Bronchial epithelial cell (primary cell): ENCODE data around the gene KDM7A. TPM values are rescaled to one million over a fixed set of nuclear protein-coding genes. Genes with fewer than 3 reads are reported as not detected.

Experiments used
- DNase-seq: peaks from one replicate; pipeline ENCODE4 v3.0.0-alpha.2; 2010; ENCODE audit warnings: low read depth
- FAIRE-seq: peaks from 2 replicates; lab custom pipeline; 2011; peaks lifted over from hg19 to GRCh38; lab: Jason Lieb, UNC
- H3K27me3 ChIP-seq: 2 replicates; pipeline ENCODE4 v1.5.1; 2011; ENCODE audit warnings: low read length; ENCODE audit not compliant: control insufficient read depth, insufficient read depth
- H3K36me3 ChIP-seq: 2 replicates; pipeline ENCODE4 v1.5.1; 2011; ENCODE audit warnings: low read length; ENCODE audit not compliant: control insufficient read depth, insufficient read depth
- H3K4me3 ChIP-seq: 2 replicates; pipeline ENCODE4 v1.5.1; 2011; ENCODE audit warnings: mild to moderate bottlenecking, low read depth, low read length, control low read depth
- CTCF ChIP-seq: IDR thresholded peaks from 2 replicates; pipeline ENCODE4 v1.5.1; 2011; ENCODE audit warnings: mild to moderate bottlenecking, moderate library complexity, low read length, control low read depth, inconsistent platforms; ENCODE audit not compliant: insufficient read depth, severe bottlenecking
- total RNA-seq: library from RNA; depleted of rRNA; stranded (reverse); fragments of >200 nt; gene quantifications from 2 replicates; pipeline ENCODE4 v1.2.1, GENCODE V29; 2014

The KDM7A gene
- total RNA-seq, 1 donor from 2014 or later = 14.7 TPM

- no peak for TF ChIP-seq CTCF
- Histone ChIP-seq H3K4me3 (no peak overlapping the region), H3K27me3 (no peaks in the 10 kb centered on the region), H3K36me3 (peaks cover 5% of the 10 kb centered on the region)
- DNase-seq (no peak), FAIRE-seq (no peak)
Observed at GRCh38 chr7:140041659-140042385, 135.0 kb downstream of the KDM7A start.

GRCh38 chr7:140039896-140040295, 136.9 kb downstream of the KDM7A start:
- H3K27me3 ChIP-seq = no peaks in the 10 kb centered on the region
- TF ChIP-seq CTCF = no peak
- FAIRE-seq (no peak), DNase-seq (no peak)
- H3K4me3 ChIP-seq = no peak overlapping the region
- H3K36me3 ChIP-seq = peaks cover 5% of the 10 kb centered on the region

- DNase-seq (no peak), FAIRE-seq (no peak)
- TF ChIP-seq CTCF = no peak
- Histone ChIP-seq H3K36me3 (peaks cover 5% of the 10 kb centered on the region), H3K4me3 (no peak overlapping the region), H3K27me3 (no peaks in the 10 kb centered on the region)
Observed at GRCh38 chr7:140039066-140039465, 137.7 kb downstream of the KDM7A start.

GRCh38 chr7:140036224-140036962, 140.4 kb downstream of the KDM7A start:
- DNase-seq (no peak), FAIRE-seq (no peak)
- no peaks in the 10 kb centered on the region for H3K27me3 ChIP-seq
- H3K4me3 ChIP-seq = no peak overlapping the region
- no peak for TF ChIP-seq CTCF
- H3K36me3 ChIP-seq = peaks cover 2% of the 10 kb centered on the region

GRCh38 chr7:140035400-140036223, 141.2 kb downstream of the KDM7A start:
- FAIRE-seq (no peak), DNase-seq (peak; percentile 88)
- peaks cover 1% of the 10 kb centered on the region for H3K36me3 ChIP-seq
- no peak overlapping the region for H3K4me3 ChIP-seq
- H3K27me3 ChIP-seq = no peaks in the 10 kb centered on the region
- no peak for TF ChIP-seq CTCF

Other genes starting within 250 kb of the KDM7A start
- 9.2 and 13.3 TPM in 2 replicates for gene PARP12, start 114.0 kb downstream of the KDM7A start, total RNA-seq
- gene SLC37A3, start 221.5 kb upstream of the KDM7A start, total RNA-seq = 43.9 and 58.7 TPM in 2 replicates
- not detected in 2 replicates for gene RAB19, start 227.1 kb upstream of the KDM7A start, total RNA-seq